GM18502 (cell line): ENCODE measurements around the gene GBE1.
"Not testable (repeated sequence)": the region's sequence is repeated elsewhere in the genome, so short reads cannot be mapped to it uniquely, and the experiment has no call there.

ENCODE experiments used
- ATAC-seq: cut with Tn5 transposase; IDR thresholded peaks from one replicate; pipeline ENCODE4 v1.9.1; 2021; ENCODE audit warnings: mild to moderate bottlenecking; ENCODE audit not compliant: unreplicated experiment, poor library complexity

GBE1 gene

DNA sequence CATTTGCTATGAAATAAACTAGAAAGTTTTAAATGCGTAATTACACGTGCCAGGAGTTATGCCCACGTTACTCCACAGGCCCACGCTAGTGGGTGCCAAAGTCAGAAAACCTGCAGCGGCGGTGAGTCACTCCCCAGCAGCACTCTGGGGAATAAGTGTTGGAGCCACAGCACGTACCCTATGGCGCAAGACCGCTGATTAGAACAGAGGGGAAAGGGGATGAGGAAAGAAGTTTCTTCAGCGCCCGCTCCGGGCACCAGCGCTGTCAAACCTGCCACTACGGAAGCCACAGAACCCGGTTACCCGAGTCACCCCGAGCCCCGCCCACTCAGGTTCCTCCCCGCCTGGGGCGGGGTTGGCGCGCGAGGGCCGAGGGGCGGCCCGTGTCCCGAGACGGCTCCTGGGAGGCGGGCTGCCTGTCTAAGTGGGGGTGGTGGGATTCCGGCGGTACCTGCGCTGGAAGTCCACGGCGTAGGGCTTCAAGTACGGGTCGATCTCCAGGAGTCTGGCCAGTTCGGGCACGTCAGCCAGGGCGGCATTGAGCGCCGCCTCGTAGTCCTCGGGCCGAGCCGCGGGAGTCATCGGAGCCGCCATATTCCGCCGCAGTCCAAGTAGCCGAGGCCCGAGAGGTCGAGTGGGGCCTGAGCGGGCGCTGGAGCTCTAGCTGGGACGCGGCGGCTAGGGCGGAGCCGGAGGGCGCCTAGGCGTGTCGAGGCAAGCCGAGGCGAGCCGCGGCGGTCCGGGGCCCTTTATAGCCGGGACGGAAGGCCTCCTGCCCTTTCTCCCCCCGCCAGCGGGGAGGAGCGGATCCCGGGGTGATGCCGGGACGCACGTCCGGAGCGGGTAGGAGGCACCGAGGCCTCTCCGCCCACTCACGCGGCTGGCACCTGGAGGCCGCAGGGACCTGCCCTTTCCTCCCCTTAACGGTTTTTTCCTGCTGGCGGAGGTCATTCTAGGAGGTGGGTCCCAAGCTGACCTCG lies at the start of gene GBE1:
Gene GBE1, minus strand, starts transcription at position 722 of the 980 bp plus-strand sequence. Its CDS starts 128 bp downstream, at position 594.
- peak; percentile 89 for ATAC-seq

DNA sequence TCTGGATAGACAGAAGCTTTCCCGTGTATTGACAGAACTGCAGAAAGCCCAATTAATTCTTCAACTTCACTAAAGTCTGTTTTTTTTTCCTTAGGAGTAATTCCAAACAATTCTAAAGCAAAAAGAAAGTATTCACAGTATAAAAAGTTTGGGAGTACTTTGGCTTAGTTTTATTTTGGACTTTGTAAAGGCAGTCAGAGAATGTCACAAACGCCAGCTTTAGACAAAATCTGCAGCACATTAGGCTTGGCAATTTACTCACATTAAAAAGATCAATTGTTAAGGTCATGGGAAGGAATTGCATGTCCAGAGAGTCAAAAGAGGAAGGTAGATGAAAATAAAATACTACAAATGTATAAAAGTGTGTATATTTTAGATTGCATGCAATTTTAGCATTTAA lies 47.5 kb upstream of the GBE1 start:
- no peak for ATAC-seq

DNA sequence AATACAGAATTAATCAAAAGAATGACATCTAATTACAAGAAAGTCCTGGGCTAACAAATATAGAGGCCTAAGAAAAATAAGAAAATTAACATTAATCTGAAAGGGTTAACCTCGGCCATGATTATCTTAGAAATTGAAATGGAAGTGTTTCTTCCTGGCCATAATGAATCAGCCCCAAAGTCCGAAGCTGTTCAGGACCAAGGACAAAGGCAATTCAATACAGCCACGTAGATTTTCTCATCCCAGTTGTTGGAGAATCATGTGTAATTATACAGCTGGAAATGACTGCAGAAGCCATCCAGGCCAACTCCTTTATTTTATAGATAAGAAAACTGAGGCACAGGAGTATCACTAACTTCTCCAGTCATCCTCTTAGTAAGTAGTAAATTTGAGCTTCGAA lies 38.0 kb upstream of the GBE1 start:
- no peak for ATAC-seq

DNA sequence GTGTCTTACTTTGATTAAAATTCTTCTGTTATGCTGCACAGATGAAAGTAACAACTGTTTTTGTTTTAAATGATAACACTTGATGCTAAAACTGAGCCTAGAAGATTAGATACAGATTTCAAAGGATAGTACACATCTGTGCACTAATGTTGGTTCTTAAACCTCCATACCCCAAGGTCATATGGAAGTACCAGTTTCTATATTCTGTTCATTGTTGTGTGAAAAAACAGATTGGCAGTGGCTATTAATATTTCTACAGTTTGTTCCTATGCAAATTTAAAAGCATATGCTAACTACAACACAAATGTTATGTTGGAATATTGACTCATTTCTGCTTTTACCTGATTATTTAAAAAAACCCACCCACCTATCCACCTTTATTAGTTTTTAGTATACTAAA lies 32.0 kb upstream of the GBE1 start:
- peak; percentile 46 for ATAC-seq

DNA sequence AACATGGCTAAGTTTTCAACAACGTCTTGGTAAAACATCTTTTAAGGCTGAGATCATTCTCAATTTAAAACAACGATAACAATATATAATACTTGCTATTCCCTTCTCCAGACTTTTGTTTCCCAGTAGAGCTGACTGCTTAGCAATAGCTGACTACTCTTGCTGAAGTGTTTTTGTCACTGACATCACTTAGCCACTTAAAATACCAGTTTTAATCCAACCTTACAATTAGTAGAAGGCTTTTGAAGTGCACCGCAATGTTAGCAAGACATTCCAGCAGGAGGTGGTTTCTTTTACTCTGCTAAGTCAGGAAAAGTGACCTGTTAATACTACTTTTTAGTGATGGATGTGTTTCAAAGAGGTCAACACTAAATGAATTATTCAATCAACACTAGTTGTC lies 28.7 kb upstream of the GBE1 start:
- ATAC-seq = no peak

DNA sequence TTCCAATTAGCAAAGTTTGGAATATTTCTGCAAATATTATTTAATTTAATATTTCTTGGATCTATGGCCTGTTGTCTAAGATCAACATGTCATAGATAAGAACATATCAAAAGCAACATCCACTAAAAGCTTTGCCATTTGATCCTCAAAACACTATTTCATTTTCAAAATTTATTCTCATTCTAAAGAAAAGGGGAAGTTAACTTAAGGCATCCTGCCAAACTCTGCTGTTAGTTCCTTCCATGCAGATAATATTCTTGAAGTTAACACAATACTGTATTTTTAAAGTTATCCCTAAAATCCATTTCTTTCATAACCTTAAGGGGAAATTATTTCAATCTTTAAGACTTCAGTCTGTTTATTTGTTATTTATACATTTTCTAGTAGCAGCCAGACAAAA lies 28.2 kb upstream of the GBE1 start:
- no peak for ATAC-seq

DNA sequence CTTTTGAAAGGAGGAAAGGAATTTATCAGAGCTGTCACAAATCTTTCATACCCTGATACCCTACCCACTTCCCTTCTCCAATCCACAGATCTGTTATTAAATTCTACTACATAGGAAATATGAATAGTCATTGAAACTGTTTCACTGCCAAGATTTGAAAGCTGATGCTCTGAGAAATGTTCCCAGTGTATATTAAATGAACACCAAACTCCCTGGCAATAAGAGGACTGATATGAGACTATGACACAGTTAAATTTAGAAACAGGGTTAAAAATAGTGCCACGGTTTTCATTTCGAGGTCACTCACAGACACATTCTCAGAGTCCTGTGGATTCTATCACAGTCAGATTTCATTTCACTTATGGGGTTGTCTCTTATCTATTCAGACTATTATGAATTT lies 27.2 kb upstream of the GBE1 start:
- ATAC-seq = peak; percentile 90

DNA sequence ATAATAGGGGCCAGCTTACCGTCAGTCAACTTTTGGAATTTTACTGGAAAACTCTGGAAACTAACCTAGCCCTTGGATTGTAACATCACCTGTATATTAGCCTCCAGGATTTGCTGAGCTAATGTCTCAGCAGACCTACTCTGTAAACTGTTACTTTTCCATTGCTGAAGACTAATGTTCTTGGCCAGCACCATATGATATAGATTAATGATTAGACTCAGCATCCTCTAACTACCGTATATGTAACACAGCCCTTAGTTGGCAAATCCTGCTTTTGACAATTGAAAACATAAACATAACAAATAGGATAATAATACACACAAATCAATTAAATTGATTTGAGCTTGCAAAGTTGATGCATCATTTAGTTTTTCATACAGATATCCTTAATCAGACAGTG lies 26.6 kb upstream of the GBE1 start:
- ATAC-seq = peak; percentile 2

DNA sequence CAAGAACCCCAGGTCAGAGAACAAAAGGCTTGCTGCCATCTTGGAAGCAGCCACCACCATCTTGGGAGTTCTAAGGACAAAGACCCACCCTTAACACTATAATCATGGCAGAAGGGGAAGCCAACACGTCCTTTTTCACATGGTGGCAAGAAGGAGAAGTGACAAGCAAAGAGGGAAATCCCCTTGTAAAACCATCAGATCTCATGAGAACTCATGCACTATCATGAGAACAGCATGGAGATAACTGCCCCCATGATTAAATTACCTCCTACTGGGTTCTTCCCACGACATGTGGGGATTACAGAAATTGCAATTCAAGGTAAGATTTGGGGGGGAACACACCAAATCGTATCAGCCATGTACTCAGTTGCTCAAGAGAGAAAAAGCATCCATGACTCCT lies 21.1 kb upstream of the GBE1 start:
- ATAC-seq = peak; percentile 58

DNA sequence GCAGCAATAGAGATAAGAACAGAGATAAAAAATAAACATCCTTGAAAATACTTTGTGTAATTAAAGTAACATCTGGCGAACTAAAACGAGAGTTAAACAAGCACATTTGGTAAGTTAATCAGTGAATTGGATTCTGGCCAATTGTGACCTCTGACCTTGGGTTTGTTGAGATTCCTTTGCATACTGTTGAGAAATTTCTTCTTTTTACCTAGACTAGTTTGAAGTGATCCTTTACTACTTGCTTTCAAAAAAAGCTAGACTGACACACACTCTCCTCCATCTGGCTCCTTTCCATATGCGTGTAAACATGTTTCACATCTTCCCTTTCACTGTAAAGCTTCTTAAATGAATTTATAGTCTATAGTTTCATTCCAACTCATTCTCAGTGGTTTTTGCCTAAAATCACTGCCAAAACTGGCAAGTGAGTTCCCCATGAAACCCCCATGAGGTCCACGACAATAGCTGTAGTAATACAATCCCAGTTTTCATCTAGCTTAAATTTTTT lies 17.3 kb upstream of the GBE1 start:
- ATAC-seq = peak; percentile 71

DNA sequence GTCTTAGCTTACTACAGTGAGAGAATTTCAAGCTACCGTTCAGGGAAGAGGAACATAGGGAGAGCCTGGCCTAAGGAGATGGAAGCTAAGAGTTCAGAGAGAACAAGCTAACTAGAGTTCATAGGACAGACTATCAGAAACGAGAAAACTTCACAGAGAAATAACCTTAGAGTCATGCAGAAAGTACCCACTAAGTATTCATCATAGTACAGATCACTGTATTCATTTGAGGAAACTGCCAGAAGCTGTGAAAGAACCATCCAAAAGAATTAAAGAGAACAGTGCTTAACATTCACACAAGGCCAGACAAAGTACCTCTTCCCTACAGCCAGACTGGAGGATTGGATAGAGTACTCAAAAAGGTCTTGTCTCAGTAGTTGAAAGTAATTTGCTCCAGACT lies 15.2 kb upstream of the GBE1 start:
- ATAC-seq = no peak

DNA sequence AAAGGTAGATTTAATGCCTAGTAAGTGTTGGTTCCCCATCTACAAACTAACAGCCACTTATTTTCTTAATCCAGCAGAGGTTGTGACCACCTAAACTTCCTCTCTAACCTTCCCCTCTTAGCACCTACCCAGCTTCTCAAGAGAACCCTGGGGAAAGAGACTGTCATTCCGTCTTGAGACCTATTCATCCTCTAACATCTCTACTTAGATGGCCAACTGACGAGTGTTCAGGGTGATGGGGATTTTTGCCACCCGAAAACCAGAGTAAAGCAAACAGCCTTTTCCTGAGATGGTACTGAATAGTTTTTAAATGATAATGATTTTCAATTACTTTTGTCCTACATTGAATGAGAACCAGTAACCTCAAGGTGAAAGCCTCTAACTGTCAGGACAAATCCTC lies 9.3 kb upstream of the GBE1 start:
- no peak for ATAC-seq

DNA sequence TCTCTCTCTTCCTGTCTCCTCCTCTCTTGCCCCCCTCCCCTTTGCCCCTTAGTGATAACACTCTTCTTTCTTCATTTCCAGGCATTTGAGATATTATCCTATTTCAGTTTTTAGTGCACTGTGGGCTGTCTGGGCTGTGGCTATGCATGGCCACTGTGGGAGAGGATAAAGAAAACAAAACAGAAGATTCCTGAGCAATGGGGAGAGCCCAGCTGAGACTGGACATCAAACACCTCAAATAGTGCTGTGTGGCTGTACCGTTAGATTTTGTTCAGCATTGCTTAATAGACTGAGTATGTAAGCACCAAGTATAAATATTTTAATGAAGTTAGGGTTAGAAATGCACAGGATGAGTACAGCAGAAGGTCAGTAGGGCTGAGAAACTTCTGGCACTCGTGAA lies 7.9 kb upstream of the GBE1 start:
- ATAC-seq = no peak

DNA sequence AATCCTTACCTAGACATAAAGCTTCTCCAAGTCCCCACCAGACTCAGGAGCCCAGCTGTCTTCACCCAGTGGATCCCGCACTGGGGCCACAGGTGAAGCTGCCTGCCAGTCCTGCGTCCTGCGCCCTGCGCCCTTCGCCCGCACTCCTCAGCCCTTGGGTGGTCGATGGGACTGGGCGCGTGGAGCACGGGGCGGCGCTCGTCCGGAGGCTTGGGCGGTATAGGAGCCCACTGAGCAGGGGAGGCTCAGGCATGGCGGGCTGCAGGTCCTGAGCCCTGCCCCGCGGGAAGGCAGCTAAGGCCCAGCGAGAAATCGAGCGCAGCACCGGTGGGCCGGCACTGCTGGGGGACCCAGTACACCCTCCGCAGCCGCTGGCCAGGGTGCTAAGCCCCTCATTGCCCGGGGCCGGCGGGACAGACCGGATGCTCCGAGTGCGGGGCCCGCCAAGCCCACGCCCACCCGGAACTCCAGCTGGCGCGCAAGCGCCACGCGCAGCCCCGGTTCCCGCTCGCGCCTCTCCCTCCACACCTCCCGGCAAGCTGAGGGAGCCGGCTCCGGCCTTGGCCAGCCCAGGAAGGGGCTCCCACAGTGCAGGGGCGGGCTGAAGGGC lies 5.9 kb upstream of the GBE1 start:
- ATAC-seq = not testable (repeated sequence)

DNA sequence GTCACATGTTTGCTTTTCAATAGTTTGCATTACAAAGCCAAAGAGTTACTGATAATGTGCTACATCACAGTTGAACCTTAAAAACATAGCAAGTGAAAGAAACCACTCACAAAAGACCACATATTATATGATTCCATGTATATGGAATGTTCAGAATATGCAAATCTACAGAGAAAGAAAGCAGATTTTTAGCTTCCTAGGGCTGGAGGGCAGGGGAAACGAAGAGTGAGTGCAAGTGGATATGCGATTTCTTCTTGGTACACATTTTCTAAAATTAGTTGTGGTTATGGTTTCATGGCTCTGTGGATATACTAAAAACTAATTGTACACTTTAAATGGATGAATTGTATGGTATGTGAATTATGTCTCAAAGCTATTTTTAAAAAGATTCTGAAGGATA lies 4.0 kb upstream of the GBE1 start:
- no peak for ATAC-seq

DNA sequence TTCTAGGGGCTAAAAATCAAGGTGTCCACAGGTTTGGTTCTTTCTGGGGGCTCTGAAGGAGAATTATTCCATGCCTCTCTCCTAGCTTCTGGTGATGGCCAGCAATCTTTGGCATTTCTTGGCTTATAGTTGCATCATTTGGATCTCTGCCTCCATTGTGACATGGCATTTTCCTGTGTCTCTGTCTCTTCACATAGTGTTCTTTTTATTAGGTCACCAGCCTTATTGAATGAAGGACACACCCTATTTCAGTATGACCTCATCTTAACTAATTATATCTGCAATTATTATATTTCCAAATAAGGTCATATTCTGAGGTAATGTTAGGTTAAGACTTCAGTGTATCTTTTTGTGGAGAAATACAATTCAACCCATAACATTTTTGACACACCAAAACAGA lies 3.2 kb upstream of the GBE1 start:
- no peak for ATAC-seq

DNA sequence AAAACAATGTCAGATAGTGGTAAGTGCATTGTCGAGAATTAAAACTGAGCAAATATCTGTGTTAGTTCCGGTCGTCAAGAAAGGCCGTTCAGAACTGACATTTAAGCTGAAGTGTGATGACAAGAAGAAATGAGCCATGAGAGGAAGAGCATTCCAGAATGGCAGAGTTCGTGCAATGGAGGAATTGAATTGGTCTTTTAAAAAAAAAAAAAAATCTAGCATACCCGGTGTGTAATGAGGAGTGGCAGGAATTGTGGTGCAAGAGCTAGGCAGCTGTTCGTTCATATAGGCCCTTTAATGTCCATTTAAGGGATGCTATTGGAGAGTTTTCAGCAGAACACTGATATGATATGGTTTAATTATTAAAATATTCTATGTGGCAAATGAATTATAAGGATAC lies 2.6 kb upstream of the GBE1 start:
- no peak for ATAC-seq

DNA sequence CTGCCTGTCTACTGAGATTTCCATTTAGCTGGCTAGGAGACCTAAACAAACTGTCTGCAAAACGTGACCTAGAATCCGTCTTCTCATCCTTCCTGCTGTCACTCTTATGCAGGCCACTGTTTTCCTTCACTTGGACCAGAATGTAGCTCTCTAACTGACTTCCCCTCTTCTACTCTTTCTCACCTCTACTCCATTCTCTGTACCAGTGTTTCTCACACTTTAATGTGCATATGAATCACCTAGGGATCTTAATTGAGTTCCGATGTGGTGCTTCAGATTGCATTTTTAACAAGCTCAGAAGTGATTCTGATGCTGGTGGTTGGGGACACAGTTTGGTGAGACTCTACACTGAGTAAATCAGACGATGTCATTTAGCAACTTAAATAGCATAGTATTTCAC lies 1.6 kb upstream of the GBE1 start:
- ATAC-seq = no peak

DNA sequence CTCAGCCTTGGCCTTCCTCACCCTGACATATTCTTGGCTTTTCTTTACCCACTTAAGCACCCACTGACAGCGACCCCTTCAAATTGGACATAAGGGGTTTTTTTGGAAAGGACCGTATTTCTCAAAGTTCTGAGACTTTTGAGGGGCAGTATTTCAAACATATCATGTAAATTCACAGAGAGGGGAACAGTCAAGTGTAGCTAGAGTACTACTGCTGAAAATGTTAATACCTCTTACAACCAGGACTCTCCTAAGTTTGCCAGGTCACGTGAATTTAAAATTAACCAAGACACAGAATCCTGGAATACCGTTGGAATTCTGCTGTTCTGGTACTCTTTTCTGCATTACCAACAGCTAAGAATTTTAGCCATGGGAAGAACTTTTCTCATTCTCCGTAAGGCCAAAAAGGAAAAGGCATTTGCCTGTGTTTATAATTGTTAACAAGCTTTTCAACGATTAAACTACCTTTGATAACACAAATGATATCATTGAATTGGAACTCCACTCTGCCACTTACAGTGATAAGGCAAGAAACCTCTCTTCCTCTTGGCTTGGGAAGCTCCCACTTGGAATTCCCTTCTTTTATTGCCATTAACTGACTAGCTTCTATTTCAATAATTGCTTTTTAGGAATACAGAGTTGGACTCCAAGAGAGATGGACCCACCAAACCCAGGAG lies 597 bp upstream of the GBE1 start:
- no peak for ATAC-seq

DNA sequence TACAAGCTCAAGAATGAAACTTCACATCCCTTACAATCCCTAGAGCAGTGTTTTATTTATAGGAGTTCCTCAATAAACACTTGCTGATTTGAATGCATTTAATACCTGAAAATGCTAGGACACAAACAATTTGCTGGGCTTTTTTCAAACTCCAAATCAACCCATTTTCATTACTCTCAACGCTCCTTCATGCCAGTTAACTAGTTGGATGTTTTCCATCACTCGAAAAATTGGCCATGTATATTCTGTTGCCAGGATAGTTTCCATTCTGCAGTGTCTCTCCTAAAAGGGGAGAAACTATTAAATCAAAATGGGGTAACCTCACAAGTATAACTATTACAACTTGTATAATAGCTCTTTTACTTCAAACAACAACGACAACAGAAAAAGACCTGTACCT lies 1.2 kb downstream of the GBE1 start:
- no peak for ATAC-seq

DNA sequence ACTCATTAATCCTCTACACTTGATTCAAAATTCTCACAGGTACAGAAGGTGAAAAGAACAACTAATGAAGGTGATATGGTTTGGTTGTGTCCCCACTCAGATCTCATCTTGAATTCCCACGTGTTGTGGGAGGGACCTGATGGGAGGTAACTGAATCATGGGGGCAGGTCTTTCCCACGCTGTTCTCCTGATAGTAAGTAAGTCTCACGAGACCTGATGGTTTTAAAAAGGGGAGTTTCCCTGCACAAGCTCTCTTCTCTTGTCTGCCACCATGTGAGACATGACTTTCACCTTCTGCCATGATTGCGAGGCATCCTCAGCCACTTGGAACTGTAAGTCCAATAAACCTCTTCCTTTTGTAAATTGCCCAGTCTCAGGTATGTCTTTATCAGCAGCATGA lies 2.7 kb downstream of the GBE1 start:
- not testable (repeated sequence) for ATAC-seq
